ENCODE measurements around the gene RCOR1. TPM values are rescaled to one million over a fixed set of nuclear protein-coding genes. Genes with fewer than 3 reads are reported as not detected.

RCOR1 gene
- total RNA-seq, 1 experiment from 2014 or later = 11.6 TPM

- in situ Hi-C loops (cut with HindIII; ENCODE audit: low pct_unique_long_range_greater_than_20kb, low sequenced_read_pairs) = no loop called here
- DNase-seq (ENCODE audit: low read depth, low spot score) = no peak
These were observed 53.4 kb downstream of the RCOR1 start for GRCh38 chr14:102645746-102646440.

GRCh38 chr14:102646615-102647014, 54.2 kb downstream of the RCOR1 start:
- in situ Hi-C loops (cut with HindIII; ENCODE audit: low pct_unique_long_range_greater_than_20kb, low sequenced_read_pairs) = no loop called here
- DNase-seq (ENCODE audit: low read depth, low spot score) = no peak

- in situ Hi-C loops (cut with HindIII; ENCODE audit: low pct_unique_long_range_greater_than_20kb, low sequenced_read_pairs) = loop anchor here (25.0 kb wide), 1 partner anchor 335 kb away; no protein-coding TSS in a partner anchor
- DNase-seq (ENCODE audit: low read depth, low spot score) = no peak
These were observed 59.7 kb downstream of the RCOR1 start for GRCh38 chr14:102652194-102652593.

GRCh38 chr14:102654298-102654697, 61.8 kb downstream of the RCOR1 start:
- DNase-seq (ENCODE audit: low read depth, low spot score) = no peak
- in situ Hi-C loops (cut with HindIII; ENCODE audit: low pct_unique_long_range_greater_than_20kb, low sequenced_read_pairs) = loop anchor here (25.0 kb wide), 1 partner anchor 333 kb away; no protein-coding TSS in a partner anchor

GRCh38 chr14:102655137-102655536, 62.7 kb downstream of the RCOR1 start:
- no peak for DNase-seq (ENCODE audit: low read depth, low spot score)
- in situ Hi-C loops (cut with HindIII; ENCODE audit: low pct_unique_long_range_greater_than_20kb, low sequenced_read_pairs) = loop anchor here (25.0 kb wide), 1 partner anchor 332 kb away; no protein-coding TSS in a partner anchor

- in situ Hi-C loops (cut with HindIII; ENCODE audit: low pct_unique_long_range_greater_than_20kb, low sequenced_read_pairs) = loop anchor here (25.0 kb wide), 1 partner anchor 328 kb away; no protein-coding TSS in a partner anchor
- no peak for DNase-seq (ENCODE audit: low read depth, low spot score)
These were observed 67.3 kb downstream of the RCOR1 start for GRCh38 chr14:102659797-102660196.

- in situ Hi-C loops (cut with HindIII; ENCODE audit: low pct_unique_long_range_greater_than_20kb, low sequenced_read_pairs) = loop anchor here (25.0 kb wide), 1 partner anchor 326 kb away; no protein-coding TSS in a partner anchor
- no peak for DNase-seq (ENCODE audit: low read depth, low spot score)
These were observed 69.2 kb downstream of the RCOR1 start for GRCh38 chr14:102661614-102662013.

GRCh38 chr14:102662636-102663430, 70.4 kb downstream of the RCOR1 start:
- in situ Hi-C loops (cut with HindIII; ENCODE audit: low pct_unique_long_range_greater_than_20kb, low sequenced_read_pairs) = loop anchor here (25.0 kb wide), 1 partner anchor 324 kb away; no protein-coding TSS in a partner anchor
- no peak for DNase-seq (ENCODE audit: low read depth, low spot score)

- no peak for DNase-seq (ENCODE audit: low read depth, low spot score)
- in situ Hi-C loops (cut with HindIII; ENCODE audit: low pct_unique_long_range_greater_than_20kb, low sequenced_read_pairs) = loop anchor here (25.0 kb wide), 1 partner anchor 324 kb away; no protein-coding TSS in a partner anchor
These were observed 71.0 kb downstream of the RCOR1 start for GRCh38 chr14:102663440-102663839.

GRCh38 chr14:102665621-102666020, 73.2 kb downstream of the RCOR1 start:
- DNase-seq (ENCODE audit: low read depth, low spot score) = no peak
- in situ Hi-C loops (cut with HindIII; ENCODE audit: low pct_unique_long_range_greater_than_20kb, low sequenced_read_pairs) = loop anchor here (25.0 kb wide), 1 partner anchor 322 kb away; no protein-coding TSS in a partner anchor

GRCh38 chr14:102666635-102667034, 74.2 kb downstream of the RCOR1 start:
- DNase-seq (ENCODE audit: low read depth, low spot score) = no peak
- in situ Hi-C loops (cut with HindIII; ENCODE audit: low pct_unique_long_range_greater_than_20kb, low sequenced_read_pairs) = loop anchor here (25.0 kb wide), 1 partner anchor 321 kb away; no protein-coding TSS in a partner anchor

- in situ Hi-C loops (cut with HindIII; ENCODE audit: low pct_unique_long_range_greater_than_20kb, low sequenced_read_pairs) = loop anchor here (25.0 kb wide), 1 partner anchor 320 kb away; no protein-coding TSS in a partner anchor
- DNase-seq (ENCODE audit: low read depth, low spot score) = no peak
These were observed 75.3 kb downstream of the RCOR1 start for GRCh38 chr14:102667703-102668102.

GRCh38 chr14:102668291-102668873, 75.9 kb downstream of the RCOR1 start:
- DNase-seq (ENCODE audit: low read depth, low spot score) = no peak
- in situ Hi-C loops (cut with HindIII; ENCODE audit: low pct_unique_long_range_greater_than_20kb, low sequenced_read_pairs) = loop anchor here (25.0 kb wide), 1 partner anchor 319 kb away; no protein-coding TSS in a partner anchor

- DNase-seq (ENCODE audit: low read depth, low spot score) = no peak
- in situ Hi-C loops (cut with HindIII; ENCODE audit: low pct_unique_long_range_greater_than_20kb, low sequenced_read_pairs) = loop anchor here (25.0 kb wide), 1 partner anchor 316 kb away; no protein-coding TSS in a partner anchor
These were observed 79.0 kb downstream of the RCOR1 start for GRCh38 chr14:102671410-102671809.

- in situ Hi-C loops (cut with HindIII; ENCODE audit: low pct_unique_long_range_greater_than_20kb, low sequenced_read_pairs) = loop anchor here (25.0 kb wide), 1 partner anchor 315 kb away; no protein-coding TSS in a partner anchor
These were observed 80.0 kb downstream of the RCOR1 start for GRCh38 chr14:102672410-102672960.

GRCh38 chr14:102675396-102675795, 82.9 kb downstream of the RCOR1 start:
- no peak for DNase-seq (ENCODE audit: low read depth, low spot score)
- in situ Hi-C loops (cut with HindIII; ENCODE audit: low pct_unique_long_range_greater_than_20kb, low sequenced_read_pairs) = no loop called here

More at GRCh38 chr14:102672410-102672960, 80.0 kb downstream of the RCOR1 start:
- no peak for DNase-seq (ENCODE audit: low read depth, low spot score)

- in situ Hi-C loops (cut with HindIII; ENCODE audit: low pct_unique_long_range_greater_than_20kb, low sequenced_read_pairs) = no loop called here
- DNase-seq (ENCODE audit: low read depth, low spot score) = no peak
These were observed 85.9 kb downstream of the RCOR1 start for GRCh38 chr14:102678394-102678793.

All from SK-MEL-5 (cell line).